Effector CD8-positive, alpha-beta T cell (primary cell): ENCODE measurements around the gene RTN4.
A peak's percentile ranks its signal among the peaks of the same experiment; 100 is the strongest.
"Not testable (repeated sequence)": the region's sequence is repeated elsewhere in the genome, so short reads cannot be mapped to it uniquely, and the experiment has no call there.

Source experiments
- DNase-seq: peaks from one replicate; lab custom pipeline; 2025; lab: John Stamatoyannopoulos, UW

Gene RTN4

GRCh38 chr2:55063713-55064323, 13.6 kb upstream of the RTN4 start:
- no peak for DNase-seq

GRCh38 chr2:55063226-55063625, 13.0 kb upstream of the RTN4 start:
- DNase-seq = no peak

- DNase-seq = no peak
Observed at GRCh38 chr2:55062754-55063153, 12.5 kb upstream of the RTN4 start.

- no peak for DNase-seq
Observed at GRCh38 chr2:55061523-55062344, 11.5 kb upstream of the RTN4 start.

- DNase-seq = no peak
Observed at GRCh38 chr2:55059793-55060192, 9.5 kb upstream of the RTN4 start.

- no peak for DNase-seq
Observed at GRCh38 chr2:55057474-55057873, 7.2 kb upstream of the RTN4 start.

- DNase-seq = no peak
Observed at GRCh38 chr2:55056024-55056521, 5.8 kb upstream of the RTN4 start.

- DNase-seq = no peak
Observed at GRCh38 chr2:55054106-55054875, 4.0 kb upstream of the RTN4 start.

- DNase-seq = not testable (repeated sequence)
Observed at GRCh38 chr2:55053225-55053624, 3.0 kb upstream of the RTN4 start.

GRCh38 chr2:55052129-55053061, 2.1 kb upstream of the RTN4 start:
- no peak for DNase-seq

GRCh38 chr2:55051026-55051866, 995 bp upstream of the RTN4 start:
- peak; percentile 11 for DNase-seq

GRCh38 chr2:55049821-55050099, 491 bp downstream of the RTN4 start:
- no peak for DNase-seq

GRCh38 chr2:55049043-55049820, 1.0 kb downstream of the RTN4 start:
- peak; percentile 44 for DNase-seq

- no peak for DNase-seq
Observed at GRCh38 chr2:55048508-55049042, 1.7 kb downstream of the RTN4 start.

- no peak for DNase-seq
Observed at GRCh38 chr2:55047677-55048299, 2.5 kb downstream of the RTN4 start.

- DNase-seq = no peak
Observed at GRCh38 chr2:55045780-55046179, 4.5 kb downstream of the RTN4 start.

GRCh38 chr2:55043841-55044240, 6.4 kb downstream of the RTN4 start:
- DNase-seq = no peak

GRCh38 chr2:55038428-55038827, 11.8 kb downstream of the RTN4 start:
- DNase-seq = no peak

- no peak for DNase-seq
Observed at GRCh38 chr2:55035716-55036115, 14.5 kb downstream of the RTN4 start.
